ENCODE data around the gene CYS1.

The CYS1 gene

DNA sequence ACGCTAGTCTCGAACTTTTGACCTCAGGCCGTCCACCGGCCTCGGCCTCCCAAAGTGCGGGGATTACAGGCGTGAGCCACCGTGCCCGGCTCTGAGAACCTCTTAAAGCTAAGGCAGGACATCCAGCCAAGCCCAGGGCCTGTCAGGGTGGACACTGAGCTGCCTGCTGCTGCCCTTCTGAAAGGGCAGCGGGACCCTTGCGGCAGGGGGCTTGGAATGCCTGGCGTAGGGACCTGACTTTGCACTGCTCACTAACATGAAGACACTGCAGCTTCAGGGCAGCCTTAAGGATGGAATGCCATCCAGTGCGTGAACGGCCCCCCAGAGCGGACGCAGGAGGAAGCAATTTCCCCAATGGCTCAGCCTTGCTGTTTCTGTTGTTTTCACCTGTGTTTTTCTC, 9.0 kb downstream of the CYS1 start:
- no peak for DNase-seq

GRCh38 chr2:10067881-10068280, 12.3 kb downstream of the CYS1 start:
- DNase-seq: no peak

- no peak for DNase-seq
Measured at GRCh38 chr2:10067330-10067729, 12.9 kb downstream of the CYS1 start.

DNA sequence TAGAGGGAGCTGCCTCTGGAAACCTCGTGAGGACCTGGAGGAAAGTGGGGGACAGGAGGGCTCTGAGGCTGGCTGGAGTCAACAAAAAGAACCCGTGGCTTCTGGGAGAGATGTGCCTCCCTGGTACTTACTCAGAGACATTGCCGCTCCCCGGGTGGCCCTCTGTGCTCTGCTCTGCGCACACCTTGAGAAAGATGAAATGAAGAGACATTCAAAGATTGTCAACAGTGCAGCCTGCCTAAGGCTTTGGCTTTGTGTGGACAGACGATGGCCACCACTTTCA, 14.5 kb downstream of the CYS1 start:
- no peak for DNase-seq

DNA sequence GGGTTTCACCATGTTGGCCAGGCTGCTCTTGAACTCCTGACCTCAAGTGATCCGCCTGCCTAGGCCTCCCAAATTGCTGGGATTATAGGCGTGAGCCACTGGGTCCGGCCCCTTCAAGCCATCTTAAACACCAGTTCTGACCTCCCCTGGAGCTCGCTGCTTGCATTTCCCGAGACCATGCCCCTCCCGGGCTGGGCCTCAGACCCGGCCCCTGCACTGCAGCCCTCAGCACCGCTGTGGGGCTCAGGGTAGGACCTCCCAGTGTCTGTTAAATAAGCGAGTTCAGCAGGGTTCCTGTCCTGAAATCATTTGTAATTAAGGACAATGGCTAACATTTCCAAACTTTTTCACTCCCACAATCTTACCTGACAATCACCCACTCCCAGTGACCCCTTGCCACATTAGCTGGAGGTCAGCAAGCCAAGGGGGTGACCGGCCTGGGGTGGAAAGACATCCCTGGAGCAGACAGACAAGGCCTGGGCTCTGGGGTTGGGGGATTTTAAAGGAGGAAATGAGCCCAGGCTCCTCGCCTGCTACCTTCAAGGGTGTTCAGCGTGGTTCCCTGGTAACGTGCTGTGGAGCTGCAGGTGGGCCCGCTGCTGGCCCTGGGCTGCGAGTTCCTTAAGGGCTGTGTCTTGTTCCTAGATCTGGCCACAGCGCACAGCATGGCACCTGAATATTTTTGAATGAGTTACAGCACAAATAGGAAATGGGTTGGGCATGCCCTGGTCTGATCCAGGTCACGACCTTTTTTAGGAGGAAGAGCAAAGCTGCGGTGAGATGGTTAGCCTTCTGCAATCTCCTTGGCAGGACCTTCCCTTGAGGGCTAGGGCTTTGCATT, 15.1 kb downstream of the CYS1 start:
- no peak for DNase-seq

- no peak for DNase-seq
Measured at GRCh38 chr2:10063566-10063965, 16.6 kb downstream of the CYS1 start.

GRCh38 chr2:10062931-10063365, 17.3 kb downstream of the CYS1 start:
- no peak for DNase-seq

- no peak for DNase-seq
Measured at GRCh38 chr2:10061221-10061925, 18.8 kb downstream of the CYS1 start.

DNA sequence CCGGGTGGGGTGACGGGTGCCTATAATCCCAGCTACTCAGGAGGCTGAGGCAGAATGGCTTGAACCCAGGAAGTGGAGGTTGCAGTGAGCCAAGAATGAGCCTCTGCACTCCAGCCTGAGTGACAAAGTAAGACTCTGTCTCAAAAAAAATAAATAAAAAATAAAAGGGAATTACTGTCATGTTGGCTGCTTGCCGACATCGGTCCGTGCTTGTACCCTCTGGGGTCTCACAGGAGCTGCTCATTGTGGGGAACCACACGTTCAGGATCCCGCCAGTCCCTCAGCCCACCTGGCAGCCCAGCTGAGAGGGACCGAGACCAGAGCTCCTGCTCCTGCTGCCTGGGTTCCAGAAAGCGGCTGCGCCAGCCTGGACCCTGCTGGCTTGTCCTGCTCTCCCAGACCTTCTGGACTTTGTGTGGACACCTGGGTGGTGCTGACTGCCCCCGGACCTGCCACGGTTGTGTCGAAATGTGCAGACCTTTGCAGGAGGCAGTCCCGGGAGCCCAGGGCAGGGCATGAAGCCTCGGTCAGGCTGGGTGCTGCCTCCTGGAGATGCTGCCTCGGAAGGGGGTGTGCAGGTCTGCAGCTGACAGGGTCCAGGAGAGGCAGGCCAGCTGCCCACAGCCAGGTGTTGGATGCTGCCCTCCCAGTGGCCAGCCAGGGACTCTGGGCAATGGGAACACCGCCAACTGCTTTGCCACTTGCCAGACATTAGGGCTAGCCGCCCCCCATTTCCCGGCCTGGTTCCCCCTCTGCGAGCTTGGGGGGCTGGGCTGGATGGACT, 20.5 kb downstream of the CYS1 start:
- DNase-seq: no peak

DNA sequence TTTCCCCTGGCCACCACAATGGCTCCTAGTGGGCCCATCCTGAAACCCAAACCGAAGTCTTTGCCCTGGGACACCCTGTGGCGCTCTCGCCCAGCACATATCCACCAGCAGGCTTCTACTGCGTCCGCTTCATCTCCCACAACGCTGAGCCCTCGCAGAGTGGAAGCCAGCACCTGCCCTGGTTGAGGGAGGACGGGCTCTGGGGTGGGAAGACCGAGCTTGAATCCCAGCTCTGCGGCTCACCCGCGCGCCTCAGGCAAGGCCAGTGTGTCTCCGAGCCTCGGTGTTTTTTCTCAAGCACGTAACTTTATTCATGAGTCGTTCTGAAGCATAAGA, 21.2 kb downstream of the CYS1 start:
- DNase-seq: no peak

DNA sequence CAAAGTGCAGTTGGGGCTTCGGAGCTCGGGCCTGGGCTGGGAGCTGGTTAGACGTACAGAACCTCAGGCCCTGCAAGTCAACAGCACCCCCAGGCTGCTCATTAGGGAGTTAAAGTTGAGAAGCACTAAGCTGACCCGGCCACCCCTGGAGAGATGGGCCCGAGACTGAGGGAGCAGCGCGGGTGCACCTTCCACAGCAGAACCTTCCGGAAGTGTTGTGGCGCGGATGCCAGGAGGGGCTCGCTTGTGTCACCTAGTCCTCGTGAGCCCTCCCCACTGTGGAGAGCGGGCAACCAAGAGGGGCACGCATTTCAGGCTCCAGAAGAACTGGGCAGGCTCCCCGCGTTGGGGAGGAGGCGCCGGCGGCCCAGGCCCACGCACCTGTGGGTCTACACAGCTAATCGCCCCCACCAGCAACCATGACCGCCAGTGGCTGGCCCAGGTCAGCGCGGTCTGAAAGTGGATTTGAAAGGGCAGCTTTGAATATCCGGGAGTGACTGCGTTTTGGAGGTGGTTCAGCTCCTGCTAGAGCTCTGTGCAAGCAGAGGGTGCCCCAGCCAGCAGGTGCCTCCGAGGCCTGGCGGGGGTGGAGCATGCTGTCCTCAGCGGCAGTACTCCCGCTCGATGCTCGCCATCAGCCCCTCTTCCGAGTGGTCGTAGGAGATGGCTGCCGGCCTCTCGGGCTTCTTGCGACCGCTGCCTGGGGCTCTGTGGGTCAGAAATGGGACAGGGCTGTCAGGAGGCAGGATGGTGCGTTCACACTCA, 21.8 kb downstream of the CYS1 start:
- DNase-seq: no peak

GRCh38 chr2:10057231-10058107, 22.7 kb downstream of the CYS1 start:
- DNase-seq: no peak

- no peak for DNase-seq
Measured at GRCh38 chr2:10056439-10056838, 23.8 kb downstream of the CYS1 start.

- no peak for DNase-seq
Measured at GRCh38 chr2:10054976-10055375, 25.2 kb downstream of the CYS1 start.

DNA sequence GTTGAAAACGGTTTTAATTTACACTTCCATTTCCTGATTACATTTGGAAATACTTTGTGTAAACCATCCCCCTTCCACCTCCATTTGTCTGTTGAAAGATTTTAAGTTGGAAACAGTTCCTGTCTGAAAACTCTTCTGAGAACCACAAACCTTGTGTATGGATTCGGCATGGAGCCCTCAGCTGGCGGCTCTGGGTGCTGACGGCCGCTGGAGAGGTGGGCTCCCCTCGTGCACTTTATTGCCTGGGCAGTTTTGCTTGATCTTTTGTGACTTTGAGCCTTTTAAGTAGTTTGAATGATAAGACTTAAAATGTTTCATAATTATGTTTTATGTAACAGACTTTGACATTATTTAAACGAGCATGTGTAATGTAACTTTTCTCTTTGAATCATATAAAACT, 25.8 kb downstream of the CYS1 start:
- no peak for DNase-seq

DNA sequence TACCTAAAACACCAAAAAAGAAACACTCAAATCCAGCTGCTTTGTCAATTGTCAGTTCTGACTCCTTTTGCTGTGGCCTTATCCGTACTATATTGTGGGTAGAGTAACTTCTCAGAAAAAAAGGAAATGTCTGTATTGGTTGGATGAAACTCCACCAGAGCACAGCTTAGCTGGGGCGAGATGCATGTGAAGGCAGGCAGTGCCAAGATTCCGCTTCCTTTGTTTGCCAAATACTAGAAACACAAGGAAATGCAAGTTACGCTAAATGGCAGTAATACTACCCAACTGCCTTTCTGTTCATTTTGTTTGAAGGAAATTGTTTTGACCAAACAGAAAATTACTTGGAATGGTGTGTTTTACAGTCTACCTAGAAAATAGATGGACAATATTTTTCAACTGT, 26.9 kb downstream of the CYS1 start:
- no peak for DNase-seq

GRCh38 chr2:10052216-10052615, 28.0 kb downstream of the CYS1 start:
- no peak for DNase-seq

GRCh38 chr2:10048501-10049171, 31.6 kb downstream of the CYS1 start:
- peak; percentile 50 for DNase-seq

DNA sequence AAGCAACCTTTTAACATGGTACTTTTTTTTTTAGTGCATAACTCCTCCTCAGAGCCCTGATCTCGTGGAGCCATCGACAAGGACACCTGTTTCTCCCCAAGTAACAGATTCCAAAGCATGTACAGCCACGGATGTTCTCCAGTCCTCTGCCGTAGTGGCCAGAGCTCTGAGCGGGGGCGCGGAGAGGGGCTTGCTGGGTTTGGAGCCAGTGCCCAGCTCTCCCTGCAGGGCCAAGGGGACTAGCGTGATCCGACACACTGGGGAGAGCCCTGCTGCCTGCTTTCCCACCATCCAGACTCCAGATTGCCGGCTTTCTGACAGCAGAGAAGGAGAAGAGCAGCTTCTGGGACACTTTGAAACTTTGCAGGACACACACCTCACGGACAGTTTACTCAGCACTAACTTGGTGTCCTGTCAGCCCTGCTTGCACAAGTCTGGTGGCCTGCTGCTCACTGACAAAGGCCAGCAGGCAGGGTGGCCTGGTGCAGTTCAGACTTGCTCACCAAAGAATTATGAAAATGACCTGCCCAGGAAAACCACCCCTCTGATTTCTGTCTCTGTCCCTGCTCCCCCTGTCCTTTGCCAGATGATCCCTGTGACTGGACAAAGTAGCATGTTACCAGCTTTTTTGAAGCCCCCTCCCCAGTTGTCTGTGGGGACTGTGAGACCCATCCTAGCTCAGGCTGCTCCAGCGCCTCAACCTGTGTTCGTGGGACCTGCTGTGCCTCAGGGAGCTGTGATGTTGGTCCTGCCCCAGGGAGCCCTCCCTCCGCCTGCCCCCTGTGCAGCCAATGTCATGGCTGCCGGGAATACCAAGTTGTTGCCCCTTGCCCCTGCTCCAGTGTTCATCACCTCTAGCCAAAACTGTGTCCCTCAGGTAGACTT, 32.4 kb downstream of the CYS1 start:
- no peak for DNase-seq

DNA sequence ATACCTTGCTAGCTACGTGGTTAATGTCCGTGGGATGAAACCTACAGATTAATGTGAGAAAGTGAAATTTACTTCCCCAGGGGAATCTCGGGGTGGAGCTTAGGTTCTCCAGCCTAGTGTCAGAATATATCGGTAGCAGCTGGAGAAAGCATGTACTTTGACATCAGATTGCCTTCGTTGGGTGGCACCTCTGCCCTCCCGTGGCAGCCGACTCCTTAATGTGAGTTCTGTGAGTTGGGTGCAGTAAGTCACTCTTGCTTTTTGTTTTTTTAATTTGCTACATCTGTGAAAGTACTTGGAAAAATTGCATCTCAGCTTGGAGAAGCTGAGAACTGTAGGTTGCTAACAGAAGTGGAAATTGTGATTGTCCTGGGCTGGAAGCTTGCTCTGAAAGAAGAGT, 33.3 kb downstream of the CYS1 start:
- DNase-seq: no peak
